Measurements from ENCODE around the gene XRN2.

Gene XRN2, protein sequence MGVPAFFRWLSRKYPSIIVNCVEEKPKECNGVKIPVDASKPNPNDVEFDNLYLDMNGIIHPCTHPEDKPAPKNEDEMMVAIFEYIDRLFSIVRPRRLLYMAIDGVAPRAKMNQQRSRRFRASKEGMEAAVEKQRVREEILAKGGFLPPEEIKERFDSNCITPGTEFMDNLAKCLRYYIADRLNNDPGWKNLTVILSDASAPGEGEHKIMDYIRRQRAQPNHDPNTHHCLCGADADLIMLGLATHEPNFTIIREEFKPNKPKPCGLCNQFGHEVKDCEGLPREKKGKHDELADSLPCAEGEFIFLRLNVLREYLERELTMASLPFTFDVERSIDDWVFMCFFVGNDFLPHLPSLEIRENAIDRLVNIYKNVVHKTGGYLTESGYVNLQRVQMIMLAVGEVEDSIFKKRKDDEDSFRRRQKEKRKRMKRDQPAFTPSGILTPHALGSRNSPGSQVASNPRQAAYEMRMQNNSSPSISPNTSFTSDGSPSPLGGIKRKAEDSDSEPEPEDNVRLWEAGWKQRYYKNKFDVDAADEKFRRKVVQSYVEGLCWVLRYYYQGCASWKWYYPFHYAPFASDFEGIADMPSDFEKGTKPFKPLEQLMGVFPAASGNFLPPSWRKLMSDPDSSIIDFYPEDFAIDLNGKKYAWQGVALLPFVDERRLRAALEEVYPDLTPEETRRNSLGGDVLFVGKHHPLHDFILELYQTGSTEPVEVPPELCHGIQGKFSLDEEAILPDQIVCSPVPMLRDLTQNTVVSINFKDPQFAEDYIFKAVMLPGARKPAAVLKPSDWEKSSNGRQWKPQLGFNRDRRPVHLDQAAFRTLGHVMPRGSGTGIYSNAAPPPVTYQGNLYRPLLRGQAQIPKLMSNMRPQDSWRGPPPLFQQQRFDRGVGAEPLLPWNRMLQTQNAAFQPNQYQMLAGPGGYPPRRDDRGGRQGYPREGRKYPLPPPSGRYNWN

DNA sequence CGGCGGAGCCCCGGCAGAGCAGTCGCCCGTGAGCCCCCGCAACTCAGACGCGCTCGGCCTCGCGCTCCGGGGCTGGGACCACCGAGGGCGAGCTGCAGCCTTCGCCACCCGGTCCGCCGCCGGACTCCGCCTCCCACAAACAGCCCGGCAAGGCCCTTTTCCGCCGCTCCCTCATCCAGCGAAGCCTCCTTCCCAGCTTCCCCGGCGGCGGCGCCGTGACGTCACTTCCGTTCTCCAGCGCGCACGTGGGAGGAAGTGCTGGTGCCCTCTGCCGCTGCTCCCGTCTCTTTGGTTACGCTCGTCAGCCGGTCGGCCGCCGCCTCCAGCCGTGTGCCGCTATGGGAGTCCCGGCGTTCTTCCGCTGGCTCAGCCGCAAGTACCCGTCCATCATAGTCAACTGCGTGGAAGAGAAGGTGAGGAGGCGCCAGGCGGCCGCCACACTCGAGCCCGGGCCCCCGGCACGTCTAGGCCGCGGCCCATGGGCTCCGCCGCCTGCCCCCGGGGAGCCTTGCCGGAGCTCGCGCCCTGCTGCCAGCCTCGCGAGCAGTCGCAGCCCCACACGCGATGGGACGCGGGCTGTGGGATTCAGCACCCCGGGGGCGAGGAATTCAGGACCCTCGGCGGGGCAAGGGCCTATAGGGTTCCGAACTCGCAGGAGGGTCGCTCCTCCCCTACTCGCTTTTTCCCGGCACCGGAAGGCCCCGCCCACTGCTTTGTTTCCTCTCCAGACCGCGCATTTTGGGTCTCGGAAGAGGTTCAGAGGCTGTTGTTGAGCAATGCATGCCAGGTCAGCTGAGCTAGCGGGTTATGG lies at the start of gene XRN2:
Gene XRN2 (plus strand): TSS at position 271 of the 811 bp plus-strand sequence. CDS start 68 bp downstream, at position 339.
- DNase-seq = peak; percentile 97

DNA sequence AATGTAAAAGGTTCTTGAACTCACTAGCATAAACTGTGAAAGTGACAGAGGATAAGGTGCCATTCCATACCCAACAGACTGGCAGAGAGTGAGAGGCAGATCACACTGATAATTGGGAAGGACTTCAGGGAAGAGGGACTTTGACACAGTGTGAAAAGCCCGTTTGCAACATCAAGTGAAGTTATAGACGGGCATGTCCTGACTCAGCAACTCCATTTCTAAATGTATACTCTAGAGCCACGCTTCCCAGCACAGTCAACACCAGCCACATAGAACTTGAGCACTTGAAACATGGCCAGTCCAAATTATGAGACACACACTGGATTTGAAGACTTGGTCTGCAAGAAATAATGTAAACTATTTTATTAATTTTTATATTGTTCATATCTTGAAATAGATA lies 45.9 kb upstream of the XRN2 start:
- DNase-seq = no peak

DNA sequence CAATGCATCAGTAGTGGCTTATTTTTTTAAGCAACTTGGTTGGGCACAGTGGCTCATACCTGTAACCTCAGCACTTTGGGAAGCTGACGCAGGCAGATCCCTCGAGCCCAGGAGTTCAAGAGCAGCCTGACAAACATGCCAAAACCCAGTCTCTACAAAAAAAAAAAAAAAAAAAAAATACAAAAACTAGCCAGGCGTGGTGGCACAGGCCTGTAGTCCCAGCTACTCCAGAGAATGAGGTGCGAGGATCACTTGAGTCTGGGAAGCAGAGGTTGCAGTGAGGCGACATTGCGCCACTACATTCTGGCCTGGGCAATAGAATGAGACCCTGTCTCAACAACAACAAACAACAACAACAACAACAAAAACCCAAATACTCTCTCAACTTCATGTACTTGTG lies 44.7 kb upstream of the XRN2 start:
- DNase-seq = no peak

DNA sequence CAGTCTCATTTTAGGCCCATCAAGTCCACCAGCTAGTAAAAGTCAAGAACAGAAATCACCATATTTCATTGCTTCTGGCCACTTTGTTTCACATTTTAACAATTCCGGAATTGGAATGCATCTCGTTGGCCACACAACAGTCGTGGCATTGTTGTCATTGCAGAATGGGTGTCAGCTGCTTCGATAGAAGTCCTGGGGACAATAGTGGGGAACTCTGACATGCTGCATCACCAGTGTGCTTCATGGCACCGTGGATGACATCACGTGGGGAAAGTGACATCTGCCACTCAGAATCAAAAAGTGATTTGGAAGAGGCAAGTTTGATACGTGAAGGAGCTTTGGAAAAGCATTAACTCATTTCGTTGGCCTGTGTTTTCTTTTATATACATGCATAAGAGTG lies 43.8 kb upstream of the XRN2 start:
- DNase-seq = no peak

DNA sequence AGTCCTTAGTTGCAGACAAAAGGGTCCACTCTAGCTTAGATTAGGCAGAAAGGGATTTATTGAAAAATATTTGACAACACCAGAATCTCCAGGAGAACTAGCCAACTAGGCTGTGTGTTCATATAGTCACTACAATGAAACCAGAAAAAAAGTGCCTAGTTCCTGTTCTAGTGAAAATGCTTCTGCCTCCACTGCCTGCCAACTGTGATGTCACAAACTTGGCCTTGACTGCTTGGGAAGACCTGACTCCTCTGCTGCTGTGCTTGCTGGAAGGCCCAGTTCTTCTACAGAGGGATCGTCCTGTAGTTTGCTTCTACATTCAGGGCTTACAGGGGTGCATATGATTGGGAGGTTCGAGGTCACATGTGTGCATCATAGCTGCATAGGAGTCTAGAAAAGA lies 40.3 kb upstream of the XRN2 start:
- peak; percentile 13 for DNase-seq

DNA sequence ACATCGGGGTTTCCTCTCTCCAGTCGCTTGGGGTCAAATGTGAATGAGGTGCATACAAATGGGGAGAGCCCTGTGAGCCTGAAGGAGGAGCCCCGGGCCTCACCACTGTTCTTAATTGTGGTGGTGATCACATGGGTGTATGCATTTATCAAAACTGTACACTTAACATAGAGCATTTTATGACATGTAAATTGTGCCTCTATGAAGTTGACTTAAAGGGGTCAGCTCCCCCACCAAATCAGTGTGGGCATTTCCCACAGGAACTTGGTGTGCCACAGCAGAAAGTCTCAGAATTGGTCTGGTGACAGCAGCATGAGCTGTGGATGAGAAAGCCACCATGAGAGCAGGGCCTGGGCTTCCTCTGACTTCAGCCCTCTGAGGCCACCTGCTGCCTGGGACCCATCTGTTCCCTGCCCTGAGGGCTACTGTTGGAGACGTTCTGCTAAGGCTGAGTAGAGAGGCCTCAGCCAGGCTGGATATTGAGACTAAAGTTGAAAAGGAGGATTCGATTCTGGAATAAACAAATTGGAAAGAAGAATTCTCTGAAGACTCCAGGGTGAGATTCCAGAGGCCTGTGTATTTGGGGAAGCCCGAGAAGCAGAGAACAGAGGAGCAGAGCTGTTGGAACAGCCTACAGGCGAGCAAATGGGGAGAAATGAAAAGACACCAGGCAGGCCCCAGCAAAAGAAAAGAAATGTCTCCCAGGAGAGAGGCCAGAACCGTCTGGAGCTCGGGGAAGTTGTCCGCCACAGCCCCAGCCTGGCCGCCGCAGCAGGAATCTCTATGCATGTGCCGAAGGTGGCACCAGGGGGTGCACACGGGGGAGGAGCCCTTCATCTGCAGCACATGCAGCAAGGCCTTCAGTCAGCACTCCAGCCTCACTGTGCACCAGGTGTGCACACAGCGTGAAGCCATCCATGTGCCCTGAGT lies 37.6 kb upstream of the XRN2 start:
- no peak for DNase-seq

DNA sequence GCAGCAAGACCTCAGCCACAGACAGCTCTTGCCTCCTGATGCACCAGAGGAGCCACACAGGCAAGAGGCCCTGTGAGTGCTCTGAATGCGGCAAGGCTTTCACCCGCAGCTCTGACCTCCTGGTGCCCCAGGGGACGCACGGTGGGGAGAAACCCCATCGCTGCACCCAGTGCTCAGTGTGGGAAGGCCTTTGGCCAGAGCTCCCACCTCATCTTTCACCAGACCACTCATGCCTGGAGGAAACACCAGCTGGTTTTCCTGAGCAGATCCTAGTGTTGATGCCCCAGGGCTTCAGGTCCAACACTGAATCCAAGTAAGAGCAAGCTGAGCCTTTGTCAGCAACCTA lies 37.0 kb upstream of the XRN2 start:
- no peak for DNase-seq

DNA sequence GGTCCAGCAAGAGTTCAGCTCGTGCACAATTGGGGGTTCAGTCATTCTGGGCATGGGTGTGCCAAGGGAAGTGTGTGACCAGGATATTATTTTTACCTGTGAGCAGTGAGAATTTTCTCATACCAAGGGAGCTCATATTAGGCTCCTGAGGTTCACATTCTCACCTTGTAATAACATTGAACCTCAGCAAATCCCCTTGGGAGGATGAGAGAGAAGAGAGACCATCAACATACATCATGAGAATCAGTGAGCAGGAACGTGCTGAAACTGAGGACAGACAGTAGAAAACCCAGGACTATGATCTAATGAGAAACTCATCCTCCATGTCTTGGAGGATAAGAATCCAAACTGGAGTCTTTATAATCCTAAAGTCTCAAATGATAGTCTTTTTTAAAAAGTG lies 33.4 kb upstream of the XRN2 start:
- DNase-seq = no peak

DNA sequence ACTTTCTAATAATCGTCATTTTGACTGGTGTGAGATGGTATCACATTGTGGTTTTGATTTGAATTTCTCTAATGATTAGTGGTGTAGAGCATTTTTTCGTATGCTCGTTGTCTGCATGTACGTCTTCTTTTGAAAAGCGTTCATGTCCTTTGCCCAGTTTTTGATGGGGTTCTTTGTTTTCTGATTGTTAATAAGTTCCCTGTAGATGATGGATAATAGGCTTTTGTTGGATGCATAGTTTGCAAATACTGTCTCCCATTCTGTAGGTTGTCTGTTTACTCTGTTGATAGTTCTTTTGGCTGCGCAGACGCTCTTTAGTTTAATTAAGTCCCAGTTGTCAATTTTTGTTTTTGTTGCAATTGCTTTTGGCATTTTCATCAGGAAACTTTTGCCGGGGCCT lies 32.3 kb upstream of the XRN2 start:
- no peak for DNase-seq

DNA sequence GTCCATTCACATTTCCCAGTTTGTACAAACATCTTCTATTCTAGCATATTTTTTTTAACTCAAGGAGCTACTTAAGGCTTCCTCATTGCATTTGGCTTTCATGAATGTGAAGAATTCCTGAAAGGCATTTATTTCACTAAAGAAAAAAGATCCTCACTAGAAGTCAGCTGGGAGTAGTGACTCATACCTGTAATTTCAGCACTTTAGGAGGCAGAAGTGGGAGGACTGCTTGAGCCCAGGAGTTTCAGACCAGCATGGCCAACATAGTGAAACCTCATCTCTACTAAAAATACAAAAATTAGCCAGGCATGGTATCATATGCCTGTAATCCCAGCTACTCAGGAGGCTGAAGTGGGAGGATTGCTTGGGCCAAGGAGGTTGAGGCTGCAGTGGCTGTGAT lies 30.9 kb upstream of the XRN2 start:
- no peak for DNase-seq

DNA sequence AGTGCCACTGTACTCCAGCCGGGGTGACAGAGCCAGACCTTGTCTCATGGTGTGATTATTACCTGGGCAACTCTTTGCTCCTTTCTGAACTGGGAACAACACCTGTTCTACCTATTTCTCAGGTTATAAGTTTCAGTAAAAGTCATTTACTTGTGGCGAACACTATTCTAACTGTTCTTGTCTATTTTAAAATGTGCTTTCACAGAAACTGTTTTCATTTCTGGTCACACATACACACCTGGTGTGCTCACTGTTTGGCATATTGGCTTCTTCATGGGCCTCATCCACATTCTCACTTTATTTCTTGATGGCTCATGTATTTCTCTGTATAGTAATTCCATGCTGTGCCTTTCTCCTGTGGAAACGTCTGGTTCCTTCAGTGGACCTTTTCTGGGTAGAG lies 30.5 kb upstream of the XRN2 start:
- DNase-seq = no peak

DNA sequence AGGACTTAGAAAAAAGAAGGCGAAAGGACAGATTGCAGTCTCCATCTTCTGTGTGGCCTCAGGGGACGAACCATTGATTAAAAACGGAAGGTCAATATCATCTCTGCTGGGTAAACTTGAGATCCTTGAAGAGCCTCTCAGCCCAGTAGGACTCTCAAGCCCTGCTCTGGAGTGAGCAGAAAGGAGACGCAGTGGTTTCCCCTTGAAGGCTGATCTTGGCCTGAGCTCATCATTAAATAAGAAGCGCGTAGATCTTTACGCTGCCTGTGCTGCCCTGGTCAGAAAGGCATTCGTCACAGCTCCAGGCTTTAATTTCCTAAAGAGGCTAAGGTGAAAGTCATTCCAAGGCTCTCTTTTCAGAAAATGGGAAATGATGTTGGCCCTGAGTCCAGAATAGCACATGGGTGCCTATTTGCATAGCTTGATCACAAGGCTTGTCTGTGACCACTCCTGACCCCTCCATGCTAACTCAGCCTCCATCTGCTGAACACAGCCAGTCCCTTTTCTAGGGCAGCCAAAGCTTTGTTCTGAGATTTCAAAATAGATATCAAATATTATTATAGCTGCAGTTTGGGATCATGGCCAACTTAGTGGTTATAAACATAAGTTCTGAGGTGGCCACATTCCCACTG lies 29.3 kb upstream of the XRN2 start:
- no peak for DNase-seq

DNA sequence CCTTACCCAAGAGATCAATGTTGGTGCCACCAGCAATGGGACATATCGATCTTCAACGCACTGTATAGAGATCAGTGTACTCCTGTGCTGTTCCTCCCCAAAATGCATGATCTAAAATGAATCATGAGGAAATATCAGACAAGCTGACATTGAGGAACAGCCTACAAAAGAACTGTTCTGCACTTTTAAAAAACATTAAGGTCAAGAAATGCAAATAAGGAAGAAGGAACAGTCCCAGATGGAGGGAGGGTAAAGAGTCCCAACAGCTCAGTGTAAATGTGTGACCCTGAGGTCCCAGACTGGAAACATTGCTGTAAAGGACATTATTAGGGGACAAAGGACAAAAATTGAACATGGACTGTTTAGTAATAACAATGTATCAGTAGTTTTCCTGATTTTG lies 24.3 kb upstream of the XRN2 start:
- peak; percentile 5 for DNase-seq

DNA sequence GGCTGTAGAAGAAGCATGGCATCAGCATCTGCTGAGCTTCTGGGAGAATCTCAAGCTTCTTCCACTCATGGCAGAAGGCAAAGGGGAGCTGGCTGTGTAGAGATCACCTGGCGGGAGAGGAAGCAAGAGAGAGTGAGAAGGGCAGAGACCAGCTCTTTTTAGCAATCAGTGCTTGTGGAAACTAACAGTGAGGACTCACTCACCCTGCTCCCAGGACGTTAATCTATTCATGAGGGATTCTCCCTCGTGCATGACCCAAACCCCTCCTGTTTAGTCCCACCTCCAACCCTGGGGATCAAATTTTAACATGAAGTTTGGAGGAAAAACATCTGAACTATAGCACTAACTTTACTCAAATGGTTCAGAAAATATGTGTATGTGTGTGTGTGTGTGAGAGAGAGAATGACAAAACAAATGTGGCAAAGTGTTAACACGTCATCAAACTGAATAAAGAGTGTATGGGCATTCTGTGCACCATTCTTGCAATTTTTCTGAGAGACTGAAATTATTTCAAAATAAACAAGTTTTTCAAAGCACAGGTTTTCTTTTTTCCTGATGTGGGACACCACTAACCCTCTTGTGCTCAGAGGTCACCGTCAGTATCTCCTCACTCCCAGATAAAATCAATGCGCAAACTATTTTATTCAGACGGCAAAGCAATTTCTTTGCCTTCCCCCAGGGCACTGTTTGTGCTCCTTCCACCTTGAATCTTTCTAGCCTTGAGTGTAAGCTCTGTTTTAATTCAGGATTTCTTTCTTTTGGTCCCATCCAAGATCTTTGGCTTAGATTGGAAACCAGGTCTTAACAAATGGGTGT lies 23.2 kb upstream of the XRN2 start:
- no peak for DNase-seq

DNA sequence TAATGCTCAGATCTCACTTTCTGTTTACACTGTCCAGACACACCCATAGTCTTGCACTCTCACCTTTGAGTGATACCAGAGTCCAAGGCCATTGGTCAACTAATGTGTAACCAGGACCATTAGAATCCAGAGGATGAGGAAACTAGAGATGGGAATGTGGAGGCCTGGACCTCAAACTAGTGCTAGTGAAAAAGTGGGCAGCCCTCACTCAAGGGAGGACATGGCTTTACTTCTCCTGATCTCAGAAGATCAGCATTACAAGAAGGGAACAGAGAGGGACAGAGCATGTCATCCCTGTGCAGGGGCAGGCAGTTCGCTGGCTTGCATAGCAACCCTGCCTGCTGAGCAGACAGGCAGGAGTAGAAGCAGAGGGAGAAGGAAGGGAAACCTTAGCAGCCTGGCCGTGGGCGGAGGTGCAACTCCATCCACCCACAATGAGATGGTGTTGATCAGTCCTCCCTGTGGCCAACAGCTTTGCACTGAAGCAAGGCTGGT lies 22.6 kb upstream of the XRN2 start:
- peak; percentile 3 for DNase-seq

DNA sequence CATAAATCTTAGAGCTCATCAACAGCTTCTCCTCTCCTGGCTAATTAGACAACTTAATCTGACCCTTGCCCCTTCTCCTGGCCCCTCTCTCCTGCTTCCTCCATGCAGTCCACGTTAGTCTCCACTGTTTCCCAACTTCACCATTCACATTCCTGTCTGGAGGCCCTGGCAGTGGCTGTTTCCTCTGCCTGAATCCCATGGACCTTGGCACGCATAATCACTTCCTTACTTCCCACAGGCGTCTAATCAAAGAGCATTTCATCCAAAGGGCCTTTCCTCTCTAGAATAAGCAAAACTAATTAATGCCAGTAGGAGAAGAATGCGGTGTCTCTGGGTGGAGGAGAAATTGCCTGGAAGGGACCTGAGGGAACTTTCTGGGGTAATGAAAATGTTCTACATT lies 16.4 kb upstream of the XRN2 start:
- DNase-seq = no peak

DNA sequence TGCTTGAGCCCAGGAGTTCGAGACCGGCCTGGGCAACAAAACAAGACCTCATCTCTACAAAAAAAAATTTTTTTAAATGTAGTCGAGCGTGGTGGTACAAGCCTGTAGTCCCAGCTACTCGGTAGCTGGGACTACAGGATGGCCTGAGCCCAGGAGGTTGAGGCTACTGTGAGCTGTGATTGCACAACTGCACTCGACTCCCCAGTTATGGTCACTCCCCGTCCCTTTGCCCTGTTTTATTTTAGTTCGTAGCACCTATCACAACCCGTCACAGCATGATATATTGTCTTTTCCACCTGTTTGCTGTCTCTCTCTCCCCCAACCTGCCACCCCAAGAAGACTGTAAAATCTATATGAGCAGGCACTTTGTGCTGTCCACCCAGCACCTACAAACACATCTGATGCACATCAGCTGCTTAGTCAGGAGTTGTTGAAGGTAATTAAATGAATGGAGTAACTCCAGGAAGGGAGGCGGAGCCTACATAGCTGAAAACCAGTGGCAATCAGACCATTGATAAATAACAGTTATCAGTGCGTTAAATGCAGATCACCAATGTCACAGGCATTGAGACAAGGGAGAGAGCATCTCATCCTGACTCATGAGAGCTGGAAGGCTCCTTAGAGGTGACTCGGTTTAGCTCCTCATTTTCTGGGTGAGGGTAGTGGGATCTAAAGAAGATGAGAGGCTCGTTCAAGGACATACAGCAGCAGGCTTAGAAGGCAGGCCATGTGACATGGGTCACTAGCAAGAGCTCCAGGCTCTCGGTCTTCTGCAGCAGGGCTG lies 14.4 kb upstream of the XRN2 start:
- DNase-seq = no peak

DNA sequence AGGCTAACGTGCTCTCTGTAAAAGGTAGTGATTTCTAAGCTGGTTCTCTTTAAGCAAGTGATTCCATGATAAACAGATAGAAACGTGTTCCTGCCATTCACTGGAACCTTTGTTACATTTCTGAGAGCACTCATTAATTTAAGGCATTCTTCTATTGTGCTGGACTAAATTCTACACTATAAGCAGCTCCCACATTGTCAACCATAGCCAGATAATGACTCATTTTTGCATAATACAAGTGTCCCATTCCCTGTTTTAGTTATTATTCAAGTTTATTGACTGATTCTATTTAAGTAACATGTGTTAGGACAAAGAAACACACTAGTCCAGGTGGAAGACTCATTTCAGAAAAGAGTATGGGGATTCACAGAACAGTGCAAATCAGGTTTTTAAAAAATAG lies 13.5 kb upstream of the XRN2 start:
- no peak for DNase-seq

DNA sequence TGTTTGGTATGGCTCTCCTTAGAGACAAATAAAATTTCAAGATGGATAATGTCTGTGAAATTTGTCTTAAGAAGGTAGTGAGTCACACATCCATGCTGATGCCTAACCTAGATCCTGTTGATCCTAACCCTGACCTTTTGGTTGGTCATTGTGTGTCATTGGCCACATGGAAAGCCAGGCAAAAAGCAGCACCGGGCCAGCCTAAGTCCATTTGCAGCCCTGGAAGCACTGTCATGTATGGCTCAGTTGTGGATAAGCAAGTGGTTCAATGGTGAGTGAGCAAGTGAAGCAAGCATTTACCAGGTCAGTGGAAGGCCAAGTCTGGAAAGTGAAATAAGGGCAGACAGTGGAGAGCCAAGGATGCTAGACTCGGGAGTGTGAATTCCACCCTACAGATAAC lies 12.1 kb upstream of the XRN2 start:
- DNase-seq = no peak

DNA sequence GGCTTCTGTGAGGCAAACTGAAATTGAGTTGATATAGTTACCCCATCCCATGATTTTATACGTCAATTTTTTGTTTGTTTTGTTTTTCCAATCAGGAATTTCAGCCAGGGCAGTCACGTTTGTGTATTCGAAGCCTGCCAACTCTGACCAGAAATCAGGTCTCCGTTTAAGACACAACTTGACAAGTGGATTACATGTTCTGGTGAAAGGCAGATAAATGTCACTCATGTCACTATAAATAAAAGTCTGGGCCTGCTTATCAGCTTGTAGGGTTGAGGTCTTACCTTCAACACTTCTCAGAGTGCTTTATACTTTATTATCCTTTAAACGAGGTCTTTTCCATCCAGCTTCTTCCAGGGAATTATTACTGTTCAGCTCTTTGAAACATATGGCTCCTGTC lies 8.4 kb upstream of the XRN2 start:
- no peak for DNase-seq

Measured in suppressor macrophage treated with lipopolysaccharide for 4 hours (primary cell).